Fibroblast of pulmonary artery (primary cell): ENCODE measurements around the gene LTN1.

Experiments
- DNase-seq: peaks from one replicate; pipeline ENCODE4 v3.0.0-alpha.2; 2010; ENCODE audit warnings: low read depth
- H3K4me3 ChIP-seq: replicated peaks from 2 replicates; pipeline ENCODE4 v1.5.1; 2011; ENCODE audit warnings: low read depth, mild to moderate bottlenecking, control low read depth, low read length, moderate library complexity
- CTCF ChIP-seq: IDR thresholded peaks from 2 replicates; pipeline ENCODE4 v1.5.1; 2011; ENCODE audit warnings: mild to moderate bottlenecking, control low read depth, low read length, inconsistent platforms; ENCODE audit errors: missing control alignments

Gene LTN1

GRCh38 chr21:28944296-28944695, 48.4 kb downstream of the LTN1 start:
- DNase-seq = peak; percentile 61
- TF ChIP-seq CTCF = no peak
- no peak overlapping the region for H3K4me3 ChIP-seq

- no peak for TF ChIP-seq CTCF
- peak; percentile 80 for DNase-seq
- no peak overlapping the region for H3K4me3 ChIP-seq
These were observed 49.0 kb downstream of the LTN1 start for GRCh38 chr21:28943631-28944030.

DNA sequence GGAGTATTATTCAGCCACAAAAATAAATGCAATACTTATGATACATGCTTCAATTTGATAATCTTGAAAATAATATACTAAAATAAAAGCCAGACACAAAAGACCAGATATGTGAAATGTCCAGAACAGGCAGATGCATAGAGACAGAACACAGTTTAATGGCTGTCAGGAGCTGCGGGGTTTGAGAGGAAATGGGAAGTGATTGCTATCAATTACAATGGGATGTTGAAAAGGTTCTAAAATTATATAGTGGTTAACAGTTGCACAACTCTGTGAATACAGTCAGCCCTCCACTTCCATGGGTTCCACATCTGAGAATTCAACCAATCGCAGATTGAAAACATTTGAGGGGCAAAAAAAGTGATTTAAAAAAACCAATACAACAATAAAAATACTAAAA, 54.0 kb downstream of the LTN1 start:
- no peak overlapping the region for H3K4me3 ChIP-seq
- DNase-seq = no peak
- no peak for TF ChIP-seq CTCF

GRCh38 chr21:28937737-28938136, 54.9 kb downstream of the LTN1 start:
- TF ChIP-seq CTCF = no peak
- no peak for DNase-seq
- H3K4me3 ChIP-seq = no peak overlapping the region

DNA sequence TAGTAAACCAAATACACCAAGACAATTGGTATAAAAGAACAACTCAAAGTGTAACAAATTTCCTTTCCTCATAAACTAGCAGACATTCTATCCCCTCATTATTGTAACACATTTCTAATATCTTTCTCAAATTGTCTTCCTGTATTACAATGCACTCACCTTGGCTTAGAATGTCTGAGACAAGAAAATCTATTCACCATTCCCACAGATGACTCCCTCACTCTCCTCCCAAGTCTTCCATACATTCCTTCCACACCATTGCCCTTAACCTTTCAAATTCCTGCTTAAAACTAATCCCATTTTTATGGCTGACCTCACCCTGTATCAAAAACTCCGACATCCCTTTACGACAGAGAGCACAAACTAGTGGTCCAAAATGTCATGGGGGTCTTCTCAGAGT, 56.0 kb downstream of the LTN1 start:
- H3K4me3 ChIP-seq = no peak overlapping the region
- DNase-seq = no peak
- no peak for TF ChIP-seq CTCF

- no peak overlapping the region for H3K4me3 ChIP-seq
- DNase-seq = no peak
These were observed 56.6 kb downstream of the LTN1 start for GRCh38 chr21:28936036-28936435.

More at GRCh38 chr21:28936036-28936435, 56.6 kb downstream of the LTN1 start:
- TF ChIP-seq CTCF = no peak
